GM18520 (cell line): ENCODE measurements around the gene ARHGAP27.
A peak's percentile ranks its signal among the peaks of the same experiment; 100 is the strongest.

Source experiments
- ATAC-seq: cut with Tn5 transposase; IDR thresholded peaks from one replicate; pipeline ENCODE4 v1.9.1; 2021; ENCODE audit not compliant: unreplicated experiment

Gene ARHGAP27

GRCh38 chr17:45431531-45432404 lies 902 bp downstream of the ARHGAP27 start:
- ATAC-seq = peak; percentile 39

GRCh38 chr17:45430738-45431530 lies 1.7 kb downstream of the ARHGAP27 start:
- peak; percentile 4 for ATAC-seq

- no peak for ATAC-seq
Observed at GRCh38 chr17:45430006-45430737, 2.5 kb downstream of the ARHGAP27 start.

GRCh38 chr17:45429339-45430005 lies 3.2 kb downstream of the ARHGAP27 start:
- no peak for ATAC-seq

- no peak for ATAC-seq
Observed at GRCh38 chr17:45428931-45429338, 3.7 kb downstream of the ARHGAP27 start.

- ATAC-seq = peak; percentile 32
Observed at GRCh38 chr17:45428050-45428617, 4.5 kb downstream of the ARHGAP27 start.

- ATAC-seq = no peak
Observed at GRCh38 chr17:45427181-45427835, 5.4 kb downstream of the ARHGAP27 start.

- ATAC-seq = no peak
Observed at GRCh38 chr17:45426561-45426960, 6.1 kb downstream of the ARHGAP27 start.

- ATAC-seq = no peak
Observed at GRCh38 chr17:45425984-45426413, 6.7 kb downstream of the ARHGAP27 start.

- no peak for ATAC-seq
Observed at GRCh38 chr17:45425125-45425983, 7.3 kb downstream of the ARHGAP27 start.

GRCh38 chr17:45424769-45425124 lies 7.9 kb downstream of the ARHGAP27 start:
- ATAC-seq = no peak

- no peak for ATAC-seq
Observed at GRCh38 chr17:45423975-45424335, 8.7 kb downstream of the ARHGAP27 start.

- no peak for ATAC-seq
Observed at GRCh38 chr17:45423304-45423974, 9.2 kb downstream of the ARHGAP27 start.

GRCh38 chr17:45414990-45415881 lies 17.4 kb downstream of the ARHGAP27 start:
- ATAC-seq = no peak

- peak; percentile 52 for ATAC-seq
Observed at GRCh38 chr17:45413498-45413923, 19.2 kb downstream of the ARHGAP27 start.

GRCh38 chr17:45411348-45412105 lies 21.1 kb downstream of the ARHGAP27 start:
- ATAC-seq = no peak
